Measurements from ENCODE around the gene ISX.

- TF ChIP-seq POLR2AphosphoS5 (IDR thresholded peaks at IDR 0.05; ENCODE audit: low read depth, low read length) (no peak), POLR2A (IDR thresholded peaks at IDR 0.05; ENCODE audit: low read depth, low read length) (no peak)
Observed at GRCh38 chr22:35020517-35020916, 45.4 kb upstream of the ISX start.

All from GM12892 (cell line).